BE2C (cell line): ENCODE measurements around the gene CDH13.

Experiments
- DNase-seq: peaks from one replicate; pipeline ENCODE4 v3.0.0-alpha.2; 2020
- H3K27me3 ChIP-seq: fragments of 250-450 bp; sonication (Bioruptor Pico); 2 replicates; pipeline ENCODE4 v1.5.1; 2020; ENCODE audit warnings: mild to moderate bottlenecking
- H3K36me3 ChIP-seq: fragments of 250-450 bp; sonication (Bioruptor Pico); 2 replicates; pipeline ENCODE4 v1.5.1; 2020; ENCODE audit warnings: mild to moderate bottlenecking
- H3K4me1 ChIP-seq: fragments of 250-450 bp; sonication (Bioruptor Pico); 2 replicates; pipeline ENCODE4 v1.5.1; 2020
- H3K4me3 ChIP-seq: 2 replicates; pipeline ENCODE4 v1.5.1; 2011; ENCODE audit warnings: low read depth, low read length
- H3K9me3 ChIP-seq: fragments of 250-450 bp; sonication (Bioruptor Pico); 2 replicates; pipeline ENCODE4 v1.5.1; 2020
- TF ChIP-seq, protein P1 (sequence below): IDR thresholded peaks from 2 replicates; pipeline ENCODE4 v1.5.1; 2012; ENCODE audit warnings: mild to moderate bottlenecking, low read depth, low read length

The CDH13 gene

DNA sequence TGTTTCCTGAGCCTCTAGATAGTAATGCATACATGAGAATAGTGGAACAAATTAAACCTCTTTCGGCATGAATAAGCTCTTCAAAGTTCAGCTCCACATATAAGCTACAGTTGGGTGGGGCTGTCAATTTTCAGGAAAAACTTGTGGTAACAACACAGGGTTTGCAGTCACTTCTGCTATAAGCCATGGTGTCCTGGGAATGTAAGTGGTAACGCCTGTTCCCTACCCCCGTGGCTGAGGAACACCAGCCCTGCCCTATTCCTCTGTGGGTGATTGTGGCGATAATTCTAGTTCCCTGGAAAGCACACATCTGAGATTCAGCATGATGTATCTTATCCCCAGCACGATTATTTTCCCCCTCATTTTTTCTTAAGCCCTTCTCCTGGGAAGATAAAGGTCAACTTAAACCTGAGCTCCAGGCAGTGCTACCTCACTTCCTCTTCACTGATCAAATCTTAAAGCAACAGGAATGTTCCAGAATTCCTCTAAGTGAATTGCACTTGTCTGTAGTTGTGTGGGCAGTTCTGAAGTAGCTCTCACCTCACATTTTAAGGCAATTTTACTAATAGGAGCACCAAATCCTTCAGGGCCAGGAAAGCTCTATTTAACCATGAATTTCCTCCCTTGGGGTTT, 680.3 kb downstream of the CDH13 start:
- Histone ChIP-seq H3K4me3 (no peak overlapping the region), H3K27me3 (no peaks in the 10 kb centered on the region), H3K4me1 (no peaks in the 10 kb centered on the region), H3K36me3 (no peaks in the 10 kb centered on the region), H3K9me3 (no peaks in the 10 kb centered on the region)
- TF ChIP-seq, protein P1, sequence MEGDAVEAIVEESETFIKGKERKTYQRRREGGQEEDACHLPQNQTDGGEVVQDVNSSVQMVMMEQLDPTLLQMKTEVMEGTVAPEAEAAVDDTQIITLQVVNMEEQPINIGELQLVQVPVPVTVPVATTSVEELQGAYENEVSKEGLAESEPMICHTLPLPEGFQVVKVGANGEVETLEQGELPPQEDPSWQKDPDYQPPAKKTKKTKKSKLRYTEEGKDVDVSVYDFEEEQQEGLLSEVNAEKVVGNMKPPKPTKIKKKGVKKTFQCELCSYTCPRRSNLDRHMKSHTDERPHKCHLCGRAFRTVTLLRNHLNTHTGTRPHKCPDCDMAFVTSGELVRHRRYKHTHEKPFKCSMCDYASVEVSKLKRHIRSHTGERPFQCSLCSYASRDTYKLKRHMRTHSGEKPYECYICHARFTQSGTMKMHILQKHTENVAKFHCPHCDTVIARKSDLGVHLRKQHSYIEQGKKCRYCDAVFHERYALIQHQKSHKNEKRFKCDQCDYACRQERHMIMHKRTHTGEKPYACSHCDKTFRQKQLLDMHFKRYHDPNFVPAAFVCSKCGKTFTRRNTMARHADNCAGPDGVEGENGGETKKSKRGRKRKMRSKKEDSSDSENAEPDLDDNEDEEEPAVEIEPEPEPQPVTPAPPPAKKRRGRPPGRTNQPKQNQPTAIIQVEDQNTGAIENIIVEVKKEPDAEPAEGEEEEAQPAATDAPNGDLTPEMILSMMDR = no peak
- DNase-seq = no peak

DNA sequence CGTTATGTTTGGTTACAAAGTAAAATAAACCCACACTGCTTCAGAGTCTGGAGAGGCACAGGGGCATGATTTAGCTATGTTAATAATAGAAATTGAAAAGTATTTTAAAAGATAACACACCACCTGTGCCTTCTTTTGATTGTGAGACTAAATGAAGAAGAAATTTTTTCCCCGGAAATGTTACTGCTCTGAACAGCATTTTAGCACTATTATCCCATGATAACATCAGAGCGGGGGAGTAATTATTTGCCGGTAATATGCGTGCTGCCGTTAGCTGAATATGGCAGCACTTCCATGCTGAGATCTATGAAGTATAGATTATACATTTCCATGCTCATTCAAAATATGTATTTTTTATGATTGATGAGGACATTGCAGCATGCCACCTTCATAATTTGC, 680.8 kb downstream of the CDH13 start:
- Histone ChIP-seq H3K4me3 (no peak overlapping the region), H3K27me3 (no peaks in the 10 kb centered on the region), H3K36me3 (no peaks in the 10 kb centered on the region), H3K4me1 (no peaks in the 10 kb centered on the region), H3K9me3 (no peaks in the 10 kb centered on the region)
- no peak for DNase-seq
- TF ChIP-seq, protein P1 = no peak

DNA sequence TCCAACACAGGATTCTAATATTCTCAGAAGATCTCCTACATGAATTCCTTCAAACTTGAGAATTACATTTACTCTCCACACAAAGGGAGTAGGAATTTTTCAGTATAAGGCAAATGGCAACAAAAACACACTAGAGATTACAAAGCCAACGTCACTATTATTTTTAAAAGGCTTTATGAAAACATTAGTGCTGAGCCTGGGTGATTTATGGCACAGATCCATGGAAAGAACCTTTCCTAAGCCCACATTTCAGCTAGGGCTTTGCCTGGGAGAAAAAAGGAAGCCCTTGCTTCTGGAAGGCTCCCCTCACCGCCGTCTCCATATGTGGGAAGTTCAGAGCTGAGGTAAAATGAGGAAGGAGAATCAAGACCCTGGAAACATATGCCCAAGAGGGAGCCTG, 681.6 kb downstream of the CDH13 start:
- no peaks in the 10 kb centered on the region for H3K9me3 ChIP-seq
- no peaks in the 10 kb centered on the region for H3K36me3 ChIP-seq
- no peaks in the 10 kb centered on the region for H3K4me1 ChIP-seq
- TF ChIP-seq, protein P1 = no peak
- no peaks in the 10 kb centered on the region for H3K27me3 ChIP-seq
- no peak for DNase-seq
- H3K4me3 ChIP-seq = no peak overlapping the region

DNA sequence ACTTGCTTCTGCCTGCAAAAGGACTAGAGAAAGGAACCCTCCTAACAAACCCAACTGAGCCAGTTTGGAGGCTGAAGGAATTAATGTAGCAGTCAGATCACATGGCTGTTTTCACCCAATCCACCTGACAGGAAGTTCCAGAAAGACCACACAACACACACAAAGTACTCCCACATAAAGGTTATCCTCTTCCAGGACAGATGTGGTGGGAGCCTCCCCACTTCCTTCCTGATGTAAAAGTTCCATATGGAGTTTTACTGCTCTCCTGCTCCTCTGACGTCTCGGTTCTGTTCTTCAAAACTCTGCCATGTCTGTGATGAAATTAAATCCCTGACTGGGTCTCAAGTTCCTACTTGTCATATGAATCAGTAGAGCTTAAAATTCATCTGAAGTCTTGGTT, 684.0 kb downstream of the CDH13 start:
- Histone ChIP-seq H3K9me3 (no peaks in the 10 kb centered on the region), H3K36me3 (no peaks in the 10 kb centered on the region), H3K27me3 (no peaks in the 10 kb centered on the region), H3K4me3 (no peak overlapping the region), H3K4me1 (no peaks in the 10 kb centered on the region)
- TF ChIP-seq, protein P1 = no peak
- no peak for DNase-seq

DNA sequence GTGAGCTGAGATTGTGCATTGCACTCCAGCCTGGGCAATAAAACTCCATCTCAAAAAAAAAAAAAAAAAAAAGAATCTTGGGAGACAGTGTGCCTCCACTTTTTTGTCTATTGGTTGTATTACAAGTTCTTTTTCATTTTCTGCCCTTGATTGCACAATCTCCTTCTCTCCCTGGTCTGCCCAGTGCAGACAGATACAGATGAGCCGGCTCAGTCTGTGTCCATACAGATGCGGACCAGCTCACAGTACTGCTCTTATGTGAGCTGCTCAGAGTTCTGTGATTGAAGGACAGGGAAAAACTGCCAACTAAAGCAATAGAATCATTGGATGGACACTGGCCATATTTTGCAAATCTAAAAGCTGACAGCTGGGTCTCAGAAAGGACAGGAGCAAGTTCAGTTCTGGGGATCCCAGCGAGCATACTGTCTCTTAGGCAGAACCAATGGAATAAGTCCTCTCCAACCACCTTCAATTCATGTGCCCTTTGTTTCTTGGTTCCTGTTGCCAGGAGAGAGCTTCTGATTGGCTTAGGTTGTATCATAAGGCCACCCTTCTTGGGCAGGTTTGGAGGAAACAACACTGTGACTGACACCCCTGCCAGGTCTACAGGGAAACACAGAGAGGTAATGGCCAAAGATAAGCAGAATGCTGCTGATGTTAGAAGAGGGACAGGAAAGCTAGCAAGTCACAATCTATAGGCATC, 685.4 kb downstream of the CDH13 start:
- H3K4me3 ChIP-seq = no peak overlapping the region
- no peak for DNase-seq
- no peaks in the 10 kb centered on the region for H3K36me3 ChIP-seq
- TF ChIP-seq, protein P1 = no peak
- H3K9me3 ChIP-seq = no peaks in the 10 kb centered on the region
- no peaks in the 10 kb centered on the region for H3K4me1 ChIP-seq
- no peaks in the 10 kb centered on the region for H3K27me3 ChIP-seq

DNA sequence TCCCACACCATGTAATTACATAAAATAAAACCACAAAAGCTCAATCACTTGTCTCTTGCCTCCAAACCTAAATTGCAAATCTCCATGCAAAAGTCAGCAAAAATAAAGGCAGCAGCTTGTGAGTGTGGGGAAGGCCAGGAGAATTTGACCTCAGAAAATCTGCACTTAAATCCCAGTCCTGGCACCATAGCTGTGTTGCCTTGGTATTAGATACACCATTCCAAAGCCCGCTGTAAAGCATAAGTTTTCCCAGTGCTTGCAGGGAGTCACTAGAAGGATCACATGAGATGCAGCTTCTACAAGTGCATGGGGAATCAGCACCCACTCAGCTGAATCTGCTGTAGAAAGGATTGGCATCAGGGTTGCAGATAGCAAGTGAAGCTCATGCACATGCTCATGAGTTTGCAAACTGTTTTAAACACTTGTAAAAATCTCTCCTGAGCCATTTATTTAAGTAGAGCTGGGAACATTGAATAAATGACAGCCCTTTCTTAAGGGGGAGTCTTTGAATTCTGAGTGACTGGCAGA, 686.0 kb downstream of the CDH13 start:
- no peak for DNase-seq
- Histone ChIP-seq H3K4me1 (no peaks in the 10 kb centered on the region), H3K27me3 (no peaks in the 10 kb centered on the region), H3K36me3 (no peaks in the 10 kb centered on the region), H3K4me3 (no peak overlapping the region), H3K9me3 (no peaks in the 10 kb centered on the region)
- TF ChIP-seq, protein P1 = no peak
